Activated B cell treated with CpG ODN at 0.5 μM for 24 hours (primary cell): ENCODE data around the gene PRDM16. TPM values are rescaled to one million over a fixed set of nuclear protein-coding genes. Genes with fewer than 3 reads are reported as not detected.

Source experiments
- ATAC-seq: fragments of 200-7000 bp; cut with Tn5 transposase; one replicate; pipeline ENCODE4 v1.10.0; 2021; ENCODE audit warnings: low read depth, mild to moderate bottlenecking, moderate library complexity
- CTCF ChIA-PET: fragments of 350-600 bp; sonication (Branson Sonifier 250); formaldehyde crosslinking; loops from one replicate; lab custom pipeline; 2021; ENCODE audit warnings: antibody characterized with exemption; lab: Charles Lee
- POLR2A ChIA-PET: fragments of 350-600 bp; sonication (Branson Sonifier 250); formaldehyde crosslinking; loops from one replicate; lab custom pipeline; 2021; ENCODE audit warnings: antibody characterized with exemption; lab: Charles Lee
- DNase-seq: peaks from one replicate; pipeline ENCODE4 v3.0.0; 2022
- H3K27ac Mint-ChIP-seq: one replicate; pipeline ENCODE4 v1.8.0; 2020; ENCODE audit warnings: mixed read lengths
- H3K27me3 Mint-ChIP-seq: one replicate; pipeline ENCODE4 v1.8.0; 2021; ENCODE audit warnings: mixed read lengths
- H3K36me3 Mint-ChIP-seq: one replicate; pipeline ENCODE4 v1.8.0; 2021; ENCODE audit warnings: low read depth, mixed read lengths
- H3K4me1 Mint-ChIP-seq: one replicate; pipeline ENCODE4 v1.8.0; 2021; ENCODE audit warnings: mixed read lengths
- H3K4me3 Mint-ChIP-seq: one replicate; pipeline ENCODE4 v1.8.0; 2020; ENCODE audit warnings: mild to moderate bottlenecking, mixed read lengths
- H3K9me3 Mint-ChIP-seq: one replicate; pipeline ENCODE4 v1.8.0; 2020; ENCODE audit warnings: mixed read lengths
- intact Hi-C: fragments of 100-400 bp; cut with micrococcal nuclease; formaldehyde crosslinking; loops from one replicate; pipeline ENCODE4 v1.15.1; 2024
- total RNA-seq: library from RNA; stranded (reverse); gene quantifications from 2 replicates; pipeline ENCODE4 v1.2.3, GENCODE V29; 2022
- TF ChIP-seq, protein P1 (sequence below): fragments of 200-600 bp; IDR thresholded peaks from one replicate; pipeline ENCODE4 v1.8.0; 2022; ENCODE audit warnings: antibody characterized with exemption, mild to moderate bottlenecking

PRDM16 gene
- total RNA-seq, 1 donor from 2014 or later = not detected

DNA sequence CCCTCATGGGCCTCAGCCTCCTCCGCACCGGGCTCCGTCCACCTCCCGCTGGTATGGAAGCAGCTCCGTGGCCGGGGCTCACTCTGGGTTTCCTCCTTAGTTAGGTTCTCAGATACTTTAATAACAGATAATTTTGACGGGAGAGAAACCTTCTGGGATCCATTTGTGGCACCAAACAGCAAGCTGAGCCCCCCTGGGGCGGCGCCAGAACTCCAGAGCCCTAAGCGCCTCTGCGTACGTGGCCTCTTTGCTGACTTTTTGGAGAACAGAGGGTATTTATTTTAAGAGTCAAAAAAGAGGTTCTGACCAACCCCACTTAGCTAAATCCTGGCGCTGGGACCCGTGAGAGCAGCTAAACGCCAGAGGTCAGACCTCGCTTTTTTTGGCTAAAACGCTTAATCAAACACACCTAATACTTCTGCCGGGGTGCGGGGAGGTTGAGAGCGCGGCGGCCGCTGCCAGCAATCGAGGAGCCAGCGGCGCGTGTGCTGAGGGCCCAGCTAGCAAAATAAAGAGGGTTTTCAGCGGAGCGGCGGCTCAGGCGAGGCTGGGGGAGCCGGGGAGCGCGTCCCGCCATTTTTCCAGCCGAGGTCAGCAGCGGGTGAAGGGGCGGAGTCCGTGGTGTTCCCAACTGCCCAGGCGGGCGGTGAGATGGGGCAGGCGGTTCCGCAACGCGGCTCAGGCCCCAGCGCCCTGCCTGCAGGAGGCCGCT is 171.7 kb downstream of the PRDM16 start:
- Mint-ChIP-seq H3K4me3 (no peak overlapping the region), H3K9me3 (no peaks in the 10 kb centered on the region), H3K36me3 (no peaks in the 10 kb centered on the region), H3K4me1 (no peaks in the 10 kb centered on the region), H3K27ac (no peak overlapping the region), H3K27me3 (no peaks in the 10 kb centered on the region)
- DNase-seq = no peak
- CTCF ChIA-PET = no interaction called here
- no peak for ATAC-seq
- intact Hi-C loops = no loop called here
- POLR2A ChIA-PET = no interaction called here
- TF ChIP-seq, protein P1, sequence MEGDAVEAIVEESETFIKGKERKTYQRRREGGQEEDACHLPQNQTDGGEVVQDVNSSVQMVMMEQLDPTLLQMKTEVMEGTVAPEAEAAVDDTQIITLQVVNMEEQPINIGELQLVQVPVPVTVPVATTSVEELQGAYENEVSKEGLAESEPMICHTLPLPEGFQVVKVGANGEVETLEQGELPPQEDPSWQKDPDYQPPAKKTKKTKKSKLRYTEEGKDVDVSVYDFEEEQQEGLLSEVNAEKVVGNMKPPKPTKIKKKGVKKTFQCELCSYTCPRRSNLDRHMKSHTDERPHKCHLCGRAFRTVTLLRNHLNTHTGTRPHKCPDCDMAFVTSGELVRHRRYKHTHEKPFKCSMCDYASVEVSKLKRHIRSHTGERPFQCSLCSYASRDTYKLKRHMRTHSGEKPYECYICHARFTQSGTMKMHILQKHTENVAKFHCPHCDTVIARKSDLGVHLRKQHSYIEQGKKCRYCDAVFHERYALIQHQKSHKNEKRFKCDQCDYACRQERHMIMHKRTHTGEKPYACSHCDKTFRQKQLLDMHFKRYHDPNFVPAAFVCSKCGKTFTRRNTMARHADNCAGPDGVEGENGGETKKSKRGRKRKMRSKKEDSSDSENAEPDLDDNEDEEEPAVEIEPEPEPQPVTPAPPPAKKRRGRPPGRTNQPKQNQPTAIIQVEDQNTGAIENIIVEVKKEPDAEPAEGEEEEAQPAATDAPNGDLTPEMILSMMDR = no peak

DNA sequence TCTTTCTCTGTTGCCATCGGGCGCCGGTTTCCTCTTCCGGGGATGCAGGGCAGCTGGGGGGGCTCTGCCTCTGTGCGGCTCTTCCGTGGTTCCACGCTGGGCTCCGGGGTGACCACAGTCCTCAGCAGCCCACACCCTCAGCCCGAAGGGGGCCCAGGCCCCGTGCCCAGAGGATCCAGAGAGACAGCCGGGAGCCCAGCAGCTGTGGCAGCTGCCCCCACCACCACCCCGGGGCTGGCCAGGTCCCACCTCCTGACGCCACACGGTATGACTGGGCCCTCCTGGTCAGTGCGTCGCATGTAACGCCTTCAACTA is 172.2 kb downstream of the PRDM16 start:
- Mint-ChIP-seq H3K27me3 (no peaks in the 10 kb centered on the region), H3K4me1 (no peaks in the 10 kb centered on the region), H3K27ac (no peak overlapping the region), H3K4me3 (no peak overlapping the region), H3K36me3 (no peaks in the 10 kb centered on the region), H3K9me3 (no peaks in the 10 kb centered on the region)
- intact Hi-C loops = no loop called here
- ATAC-seq (no peak), DNase-seq (no peak)
- ChIA-PET CTCF (no interaction called here), POLR2A (no interaction called here)
- TF ChIP-seq, protein P1 = no peak

DNA sequence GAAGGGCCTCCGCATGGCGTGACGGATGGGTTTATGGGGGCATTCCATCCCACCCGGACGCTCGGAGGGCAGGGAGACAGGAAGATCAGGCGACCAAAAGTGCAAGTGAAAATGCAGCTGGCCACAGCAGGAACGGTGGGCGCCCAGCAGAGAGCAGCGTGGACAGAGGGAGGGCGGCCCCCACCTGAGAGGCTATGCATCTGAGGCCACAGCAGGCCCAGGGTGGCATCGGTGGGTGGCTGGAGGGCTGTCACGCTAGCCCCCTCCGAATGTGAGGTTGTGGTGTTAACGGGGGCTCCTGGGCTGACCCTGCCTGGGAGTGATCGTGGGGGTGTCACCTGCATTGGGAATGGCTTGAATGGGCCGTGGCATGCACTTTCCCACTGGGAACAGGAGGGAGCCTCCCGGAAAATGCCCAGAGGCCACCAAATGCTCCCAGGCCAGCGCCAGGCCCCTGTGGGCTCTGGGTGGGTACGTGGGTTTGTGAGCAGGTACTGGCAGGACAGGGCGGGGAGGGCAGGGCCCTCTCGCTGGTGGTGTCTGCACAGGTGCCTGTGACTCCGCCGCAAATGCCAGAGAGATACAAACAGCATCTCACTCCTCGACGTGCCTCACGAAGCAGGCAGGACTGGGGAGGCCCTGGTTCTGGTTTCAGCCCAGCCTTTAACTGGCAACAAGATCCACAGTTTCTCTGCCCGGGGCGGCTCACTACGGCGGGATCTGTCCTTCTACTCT is 172.8 kb downstream of the PRDM16 start:
- TF ChIP-seq, protein P1 = no peak
- ChIA-PET CTCF (no interaction called here), POLR2A (no interaction called here)
- no peak overlapping the region for H3K27ac Mint-ChIP-seq
- H3K27me3 Mint-ChIP-seq = peaks cover under 1% of the 10 kb centered on the region
- intact Hi-C loops = no loop called here
- ATAC-seq (no peak), DNase-seq (no peak)
- no peaks in the 10 kb centered on the region for H3K9me3 Mint-ChIP-seq
- H3K4me3 Mint-ChIP-seq = no peak overlapping the region
- no peaks in the 10 kb centered on the region for H3K4me1 Mint-ChIP-seq
- H3K36me3 Mint-ChIP-seq = no peaks in the 10 kb centered on the region

DNA sequence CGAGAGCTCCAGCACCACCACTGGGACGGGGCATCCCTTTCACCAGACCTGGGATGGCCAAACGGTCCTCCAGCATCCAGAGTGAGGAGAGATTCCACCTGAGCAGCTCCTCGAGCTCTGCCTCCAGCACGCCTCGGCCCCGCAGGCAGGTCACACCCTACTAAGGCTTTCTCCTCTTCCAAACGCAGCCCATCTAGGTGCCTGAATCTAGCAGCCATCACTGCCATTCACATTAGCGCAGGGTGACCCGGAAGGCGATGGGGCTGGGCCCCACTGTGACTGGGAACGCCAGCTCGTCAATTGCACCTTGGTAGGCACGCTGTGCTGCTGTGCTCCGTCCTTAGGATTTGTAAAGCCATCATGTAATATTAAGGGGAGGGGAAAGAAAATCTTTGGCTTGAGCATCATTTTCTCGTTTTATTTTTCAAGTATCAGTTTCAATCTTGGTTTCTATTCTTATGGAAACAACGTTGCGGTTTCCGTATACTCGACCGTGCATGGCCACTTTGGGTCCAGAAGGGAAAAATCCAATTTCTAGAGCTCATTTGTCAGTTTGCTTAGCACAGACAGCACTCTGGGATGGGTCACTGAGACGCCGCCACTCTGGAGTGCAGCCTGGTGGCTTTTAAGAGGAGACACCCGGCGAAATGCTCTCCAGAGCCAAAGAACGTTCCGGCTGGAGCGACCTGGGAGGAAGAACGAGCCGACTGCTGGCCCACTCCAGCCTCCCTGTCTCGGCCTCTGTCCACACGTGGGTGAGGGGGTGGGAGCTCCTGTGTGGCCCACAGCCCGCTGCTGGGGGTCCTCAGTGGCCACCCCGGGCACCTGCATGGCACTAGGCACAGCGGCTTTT is 173.6 kb downstream of the PRDM16 start:
- TF ChIP-seq, protein P1 = no peak
- H3K4me1 Mint-ChIP-seq = no peaks in the 10 kb centered on the region
- POLR2A ChIA-PET = no interaction called here
- DNase-seq (no peak), ATAC-seq (no peak)
- intact Hi-C loops = no loop called here
- peaks cover 4% of the 10 kb centered on the region for H3K27me3 Mint-ChIP-seq
- H3K9me3 Mint-ChIP-seq = no peaks in the 10 kb centered on the region
- no peak overlapping the region for H3K4me3 Mint-ChIP-seq
- CTCF ChIA-PET = no interaction called here
- H3K36me3 Mint-ChIP-seq = no peaks in the 10 kb centered on the region
- H3K27ac Mint-ChIP-seq = no peak overlapping the region

DNA sequence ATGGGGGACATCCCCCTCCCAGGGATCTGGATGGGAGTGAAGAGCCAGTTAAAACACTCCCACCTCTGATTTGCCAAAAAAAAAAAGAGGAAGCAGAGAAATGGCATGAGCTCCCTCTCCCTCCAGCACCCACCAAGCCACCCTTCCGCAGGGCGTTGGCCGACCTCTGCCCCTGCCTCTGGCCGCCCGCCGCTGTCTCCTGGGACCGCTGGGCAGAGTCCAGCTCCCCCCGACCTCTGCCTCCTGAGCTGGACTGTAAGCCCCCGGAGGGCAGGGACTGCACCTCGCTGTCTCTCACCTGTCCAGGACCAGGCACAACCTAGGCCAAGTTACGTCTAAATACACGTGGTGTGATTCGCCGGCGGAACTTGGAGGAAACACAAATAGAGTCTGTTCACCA is 174.3 kb downstream of the PRDM16 start:
- CTCF ChIA-PET = no interaction called here
- POLR2A ChIA-PET = no interaction called here
- DNase-seq (no peak), ATAC-seq (no peak)
- Mint-ChIP-seq H3K27ac (no peak overlapping the region), H3K27me3 (peaks cover 4% of the 10 kb centered on the region), H3K36me3 (no peaks in the 10 kb centered on the region), H3K4me1 (no peaks in the 10 kb centered on the region), H3K4me3 (no peak overlapping the region), H3K9me3 (no peaks in the 10 kb centered on the region)
- intact Hi-C loops = no loop called here
- TF ChIP-seq, protein P1 = no peak
